Measurements from ENCODE around the gene XPO4.

DNA sequence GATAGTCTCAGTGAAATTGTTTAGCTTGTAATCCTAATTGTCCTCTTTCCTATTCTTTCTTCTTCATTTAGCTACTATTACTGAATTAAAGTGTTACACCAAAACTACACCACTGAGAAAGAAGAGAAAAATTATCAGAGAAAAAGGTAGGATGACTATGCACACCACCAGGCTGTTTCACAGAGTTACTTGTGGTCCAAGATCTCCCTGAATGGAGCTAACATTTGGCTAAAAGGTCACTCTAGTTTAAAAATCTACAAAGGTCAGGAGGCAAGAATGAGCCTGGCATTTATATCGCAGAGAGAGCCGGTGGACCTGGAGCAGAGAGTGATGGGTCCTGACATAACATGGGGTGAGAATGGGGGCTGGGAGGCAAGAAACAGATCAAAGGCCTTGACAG, 91.7 kb downstream of the XPO4 start:
- TF ChIP-seq, protein P1, sequence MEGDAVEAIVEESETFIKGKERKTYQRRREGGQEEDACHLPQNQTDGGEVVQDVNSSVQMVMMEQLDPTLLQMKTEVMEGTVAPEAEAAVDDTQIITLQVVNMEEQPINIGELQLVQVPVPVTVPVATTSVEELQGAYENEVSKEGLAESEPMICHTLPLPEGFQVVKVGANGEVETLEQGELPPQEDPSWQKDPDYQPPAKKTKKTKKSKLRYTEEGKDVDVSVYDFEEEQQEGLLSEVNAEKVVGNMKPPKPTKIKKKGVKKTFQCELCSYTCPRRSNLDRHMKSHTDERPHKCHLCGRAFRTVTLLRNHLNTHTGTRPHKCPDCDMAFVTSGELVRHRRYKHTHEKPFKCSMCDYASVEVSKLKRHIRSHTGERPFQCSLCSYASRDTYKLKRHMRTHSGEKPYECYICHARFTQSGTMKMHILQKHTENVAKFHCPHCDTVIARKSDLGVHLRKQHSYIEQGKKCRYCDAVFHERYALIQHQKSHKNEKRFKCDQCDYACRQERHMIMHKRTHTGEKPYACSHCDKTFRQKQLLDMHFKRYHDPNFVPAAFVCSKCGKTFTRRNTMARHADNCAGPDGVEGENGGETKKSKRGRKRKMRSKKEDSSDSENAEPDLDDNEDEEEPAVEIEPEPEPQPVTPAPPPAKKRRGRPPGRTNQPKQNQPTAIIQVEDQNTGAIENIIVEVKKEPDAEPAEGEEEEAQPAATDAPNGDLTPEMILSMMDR (IDR thresholded peaks at IDR 0.05), result no peak
- no peak for TF ChIP-seq POLR2A (IDR thresholded peaks at IDR 0.05)

Data from heart left ventricle (tissue), 13 donors.